WI38 (cell line): ENCODE data around the gene RTL1.

Source experiments
- H3K4me3 ChIP-seq: 2 replicates; pipeline ENCODE4 v1.5.1; 2011; ENCODE audit warnings: low read depth, mild to moderate bottlenecking, control low read depth, low read length
- TF ChIP-seq, protein P1 (sequence below): IDR thresholded peaks from 2 replicates; pipeline ENCODE4 v1.5.1; 2012; ENCODE audit warnings: low read depth, mild to moderate bottlenecking, control low read depth, low read length

RTL1 gene

DNA sequence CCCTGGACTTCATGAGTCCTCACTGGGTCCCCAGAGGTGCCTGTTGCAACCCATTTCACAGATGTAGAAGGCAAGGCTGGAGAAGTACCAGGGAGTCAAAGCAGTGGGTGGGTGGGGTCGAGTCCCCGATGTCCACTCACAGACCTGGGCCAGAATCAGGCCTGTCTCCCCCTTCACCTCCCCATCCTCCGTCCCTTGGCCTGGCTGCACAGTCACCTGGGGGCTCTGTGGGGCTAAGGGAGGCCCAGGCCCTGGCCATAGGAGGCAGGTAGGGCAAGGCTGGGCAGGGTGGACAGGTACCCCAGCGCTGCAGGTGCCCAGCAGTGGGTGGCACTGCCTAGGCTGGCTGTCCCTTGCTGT is 29.5 kb downstream of the RTL1 start:
- H3K4me3 ChIP-seq: no peak overlapping the region
- TF ChIP-seq, protein P1, sequence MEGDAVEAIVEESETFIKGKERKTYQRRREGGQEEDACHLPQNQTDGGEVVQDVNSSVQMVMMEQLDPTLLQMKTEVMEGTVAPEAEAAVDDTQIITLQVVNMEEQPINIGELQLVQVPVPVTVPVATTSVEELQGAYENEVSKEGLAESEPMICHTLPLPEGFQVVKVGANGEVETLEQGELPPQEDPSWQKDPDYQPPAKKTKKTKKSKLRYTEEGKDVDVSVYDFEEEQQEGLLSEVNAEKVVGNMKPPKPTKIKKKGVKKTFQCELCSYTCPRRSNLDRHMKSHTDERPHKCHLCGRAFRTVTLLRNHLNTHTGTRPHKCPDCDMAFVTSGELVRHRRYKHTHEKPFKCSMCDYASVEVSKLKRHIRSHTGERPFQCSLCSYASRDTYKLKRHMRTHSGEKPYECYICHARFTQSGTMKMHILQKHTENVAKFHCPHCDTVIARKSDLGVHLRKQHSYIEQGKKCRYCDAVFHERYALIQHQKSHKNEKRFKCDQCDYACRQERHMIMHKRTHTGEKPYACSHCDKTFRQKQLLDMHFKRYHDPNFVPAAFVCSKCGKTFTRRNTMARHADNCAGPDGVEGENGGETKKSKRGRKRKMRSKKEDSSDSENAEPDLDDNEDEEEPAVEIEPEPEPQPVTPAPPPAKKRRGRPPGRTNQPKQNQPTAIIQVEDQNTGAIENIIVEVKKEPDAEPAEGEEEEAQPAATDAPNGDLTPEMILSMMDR: no peak

DNA sequence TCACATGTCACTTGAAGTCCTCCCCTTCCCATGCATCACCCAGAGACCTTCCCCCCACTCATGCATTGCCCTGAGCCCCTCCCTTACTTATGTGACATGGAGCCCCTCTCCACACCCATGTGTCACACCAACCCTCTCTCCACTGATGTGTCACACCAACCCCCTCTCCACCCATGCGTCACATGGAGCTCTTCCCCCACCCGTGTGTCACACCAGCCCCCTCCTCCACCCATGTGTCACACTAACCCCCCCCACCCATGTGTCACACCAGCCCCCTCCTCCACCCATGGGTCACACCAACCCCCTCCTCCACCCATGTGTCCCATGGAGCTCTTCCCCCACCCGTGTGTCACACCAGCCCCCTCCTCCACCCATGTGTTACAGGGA is 30.4 kb downstream of the RTL1 start:
- TF ChIP-seq, protein P1: no peak
- no peak overlapping the region for H3K4me3 ChIP-seq

DNA sequence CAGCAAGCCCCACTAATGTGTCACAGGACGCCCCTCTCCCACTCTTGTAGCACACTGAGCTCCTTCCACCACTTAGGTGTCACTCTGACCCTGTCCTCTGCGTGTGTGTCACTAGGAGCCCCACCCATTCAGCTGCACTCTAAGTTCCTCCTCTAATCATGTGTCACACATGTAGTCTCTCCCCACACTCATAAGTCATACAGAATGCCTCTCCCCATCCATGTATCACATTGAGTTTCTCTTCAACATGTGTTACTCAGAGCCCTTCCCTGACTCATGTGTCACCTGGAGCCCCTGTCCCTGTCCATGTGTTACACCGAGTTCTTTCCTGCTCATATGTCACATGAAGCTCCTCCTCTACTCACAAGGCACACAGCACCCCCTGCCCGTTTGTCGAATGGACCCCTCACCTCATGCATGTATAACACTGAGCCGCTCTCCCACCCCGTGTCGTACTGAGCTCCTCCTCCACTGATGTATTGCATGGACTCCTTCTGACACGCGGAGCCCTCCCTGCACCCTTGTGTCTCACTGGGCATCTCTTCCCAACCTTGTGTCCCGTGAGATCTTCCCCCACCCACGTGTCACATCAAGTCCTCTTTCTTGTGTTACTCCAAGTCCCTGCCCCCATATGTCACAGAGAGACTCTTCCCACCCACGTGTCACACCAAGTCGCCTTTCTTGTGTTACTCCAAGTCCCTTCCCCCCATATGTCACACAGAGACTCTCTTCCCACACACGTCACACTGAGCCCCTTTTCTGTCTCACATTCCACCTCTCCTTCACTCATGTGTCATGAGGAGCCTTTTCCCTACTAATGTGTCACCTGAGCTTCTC is 31.0 kb downstream of the RTL1 start:
- H3K4me3 ChIP-seq: no peak overlapping the region
- TF ChIP-seq, protein P1: no peak

DNA sequence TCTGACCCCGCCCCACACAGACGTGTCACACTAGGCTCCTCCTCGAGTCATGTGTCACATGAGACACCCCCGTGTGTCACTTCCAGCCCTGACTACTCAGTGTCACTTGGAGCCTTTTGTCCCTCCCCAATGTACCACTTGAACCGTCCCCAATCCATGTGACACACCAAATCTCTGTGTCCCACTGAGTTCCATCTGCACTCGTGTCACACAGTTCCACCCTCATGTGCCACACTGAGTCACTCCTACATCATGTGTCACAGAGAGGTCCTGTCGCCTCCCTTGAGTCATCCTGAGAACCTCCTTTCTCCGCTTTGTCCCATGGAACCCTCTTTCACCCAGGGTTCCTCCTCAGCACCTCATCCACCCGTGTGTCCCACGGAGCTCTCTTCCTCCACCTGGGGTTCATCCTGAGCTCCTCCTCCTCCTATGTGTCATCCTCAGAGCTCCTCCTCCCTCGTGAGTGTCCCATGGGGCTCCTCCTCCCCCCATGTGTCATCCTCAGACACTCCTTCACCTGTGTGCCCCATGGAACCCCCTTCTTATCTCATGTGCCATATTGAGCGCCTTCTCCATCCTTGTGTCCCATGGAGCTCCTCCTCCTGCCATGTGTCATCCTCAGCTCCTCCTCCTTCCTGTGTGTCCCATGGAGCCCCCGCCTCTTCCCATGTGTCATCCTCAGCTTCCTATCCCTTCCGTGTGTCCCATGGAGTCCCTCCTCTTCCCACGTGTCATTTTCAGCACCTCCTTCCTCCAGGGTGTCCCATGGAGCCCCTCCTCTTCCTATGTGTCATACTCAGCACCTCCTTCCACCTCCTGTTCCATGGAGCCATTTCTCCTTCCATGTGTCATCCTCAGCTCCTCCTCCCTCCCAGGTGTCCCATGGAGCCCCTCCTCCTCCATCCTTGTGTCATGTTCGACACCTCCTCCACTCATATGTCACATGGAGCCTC is 32.0 kb downstream of the RTL1 start:
- TF ChIP-seq, protein P1: no peak
- H3K4me3 ChIP-seq: no peak overlapping the region

DNA sequence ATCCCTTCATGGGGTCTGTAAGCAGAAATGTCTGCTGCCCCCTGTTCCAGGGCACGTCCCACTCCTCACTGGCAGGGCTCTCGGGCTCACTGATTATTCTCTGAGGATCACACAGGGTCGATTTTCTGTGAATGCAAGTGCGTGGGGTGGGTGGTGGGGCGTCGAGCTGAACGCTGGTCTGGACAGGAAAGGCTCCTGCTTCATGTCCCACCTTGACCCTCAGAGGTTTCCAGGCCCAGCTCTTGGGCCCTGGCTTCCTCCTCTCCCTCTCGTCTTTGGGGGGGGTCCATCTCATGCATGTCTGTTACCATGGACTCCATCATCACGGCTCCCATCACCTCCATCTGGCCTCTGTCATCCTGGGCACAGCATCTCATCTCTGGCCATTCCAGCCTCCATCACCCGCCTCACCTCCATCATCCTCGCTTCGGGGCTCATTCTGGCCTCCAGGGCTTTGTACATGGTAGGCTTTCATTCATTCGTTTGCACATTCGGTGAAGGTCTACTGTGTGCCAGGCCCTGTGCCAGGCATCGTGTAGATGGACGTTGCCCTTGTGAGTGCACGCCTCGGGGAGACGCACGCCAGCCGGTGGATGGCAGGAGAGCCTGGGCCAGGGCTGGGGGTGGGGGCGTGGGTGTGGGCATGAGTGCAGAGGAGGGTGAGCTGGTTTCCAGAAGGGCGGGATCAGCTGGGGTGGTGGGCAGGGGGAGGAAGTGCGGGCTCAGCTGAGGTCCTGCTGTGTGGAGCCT is 34.7 kb downstream of the RTL1 start:
- TF ChIP-seq, protein P1: no peak
- H3K4me3 ChIP-seq: no peak overlapping the region

DNA sequence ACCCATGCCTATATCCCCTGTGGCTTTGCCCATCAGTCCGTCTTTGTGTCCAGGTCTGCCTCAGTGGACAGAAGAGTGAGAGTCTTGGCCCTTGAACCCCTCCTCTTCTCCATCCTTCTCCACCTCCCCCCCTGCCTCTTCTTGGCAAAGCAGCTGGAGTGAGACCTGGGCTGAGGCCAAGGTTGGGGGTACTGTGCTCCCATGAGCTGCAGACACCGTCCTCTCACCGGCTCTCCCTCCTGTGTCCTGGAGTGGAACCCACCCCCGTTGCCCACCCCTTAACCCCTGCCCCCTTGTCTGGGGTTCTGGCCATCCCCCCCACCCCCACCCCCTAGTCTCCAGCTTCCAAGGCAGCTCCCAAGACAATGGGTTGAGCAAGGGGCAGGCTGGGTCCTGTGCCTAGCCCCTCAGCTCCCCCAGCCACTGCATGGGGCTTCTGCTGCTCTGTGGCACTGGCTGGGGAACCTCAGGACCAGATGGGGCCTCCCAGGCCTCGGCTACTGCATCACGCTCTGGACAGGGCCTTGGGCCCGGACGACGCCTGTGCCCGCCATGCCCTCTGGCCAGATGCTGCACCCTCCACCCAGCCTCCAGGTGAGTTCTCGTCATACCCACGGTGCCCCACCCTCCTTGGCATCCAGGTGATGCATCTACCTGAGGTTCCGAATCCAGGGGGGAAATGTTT is 35.7 kb downstream of the RTL1 start:
- TF ChIP-seq, protein P1: no peak
- no peak overlapping the region for H3K4me3 ChIP-seq
